Adipocyte (in vitro differentiated cells): ENCODE data around the gene IFNA13.

ENCODE experiments used
- DNase-seq: peaks from one replicate; pipeline ENCODE4 v3.0.0-alpha.2; 2015; ENCODE audit warnings: low read depth
- H3K27me3 ChIP-seq: replicated peaks from 2 replicates; pipeline ENCODE4 v1.7.0; 2013; ENCODE audit warnings: mild to moderate bottlenecking, low read length, moderate library complexity; ENCODE audit not compliant: control insufficient read depth, insufficient read depth
- H3K36me3 ChIP-seq: 2 replicates; pipeline ENCODE4 v1.7.0; 2013; ENCODE audit warnings: low read length, mild to moderate bottlenecking, moderate library complexity; ENCODE audit not compliant: control insufficient read depth, insufficient read depth, severe bottlenecking
- H3K4me1 ChIP-seq: 2 replicates; pipeline ENCODE4 v1.7.0; 2013; ENCODE audit warnings: mild to moderate bottlenecking, low read length, moderate library complexity; ENCODE audit not compliant: control insufficient read depth, insufficient read depth
- H3K4me3 ChIP-seq: 2 replicates; pipeline ENCODE4 v1.7.0; 2013; ENCODE audit warnings: mild to moderate bottlenecking, low read length, moderate library complexity
- H3K9ac ChIP-seq: 2 replicates; pipeline ENCODE4 v1.7.0; 2013; ENCODE audit warnings: mild to moderate bottlenecking, low read length, moderate library complexity
- H3K9me3 ChIP-seq: 2 replicates; pipeline ENCODE4 v1.7.0; 2013; ENCODE audit warnings: mild to moderate bottlenecking, low read length, moderate library complexity; ENCODE audit not compliant: control insufficient read depth

Gene IFNA13

DNA sequence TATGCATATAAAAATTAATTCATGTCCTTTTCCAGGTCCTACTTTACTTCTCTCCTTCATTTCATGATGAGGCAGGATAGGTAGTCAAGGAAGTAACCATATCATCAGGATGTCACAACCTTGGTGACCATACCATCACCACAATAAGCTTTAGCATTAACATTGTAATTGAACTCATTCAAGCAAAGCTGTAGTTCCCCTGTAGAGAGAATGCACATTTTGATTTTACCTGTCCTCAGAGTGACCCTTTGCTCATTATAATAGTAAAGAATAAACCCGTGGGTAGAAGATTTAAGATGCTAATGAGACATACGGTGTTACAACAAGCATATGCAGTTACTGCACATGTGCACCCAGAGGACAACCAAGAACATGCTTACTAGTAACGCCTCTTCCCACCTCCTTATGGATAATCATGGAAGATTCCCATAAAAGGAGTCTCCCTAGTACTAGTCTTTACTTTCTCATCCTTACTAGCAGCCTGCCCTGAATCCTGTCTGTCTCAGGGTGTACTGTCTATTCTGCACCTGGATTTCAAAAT, 19.4 kb downstream of the IFNA13 start:
- no peak for DNase-seq
- Histone ChIP-seq H3K9me3 (peaks cover 6% of the 10 kb centered on the region), H3K4me1 (no peaks in the 10 kb centered on the region), H3K27me3 (no peaks in the 10 kb centered on the region), H3K9ac (no peak overlapping the region), H3K4me3 (no peak overlapping the region), H3K36me3 (no peaks in the 10 kb centered on the region)

DNA sequence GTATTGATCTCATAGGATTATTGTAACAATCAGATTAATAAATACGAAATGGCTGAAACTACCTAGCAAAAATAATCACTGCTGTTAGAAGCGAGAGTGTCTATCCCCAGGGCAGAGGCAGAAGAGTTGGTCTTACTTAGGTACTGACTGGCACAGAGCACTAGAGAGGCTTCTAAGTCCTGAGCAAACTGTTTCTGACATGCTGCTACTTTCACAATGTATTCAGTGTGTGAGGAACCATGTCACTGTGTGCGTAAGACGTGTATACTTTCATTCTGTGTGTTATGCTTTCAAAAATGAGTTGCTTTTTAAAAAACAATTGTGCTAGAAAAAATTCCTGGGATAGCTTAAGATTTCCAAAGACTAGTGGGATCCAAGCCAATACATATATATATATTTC, 27.1 kb downstream of the IFNA13 start:
- H3K27me3 ChIP-seq: no peaks in the 10 kb centered on the region
- peaks cover 11% of the 10 kb centered on the region for H3K9me3 ChIP-seq
- no peaks in the 10 kb centered on the region for H3K36me3 ChIP-seq
- no peak for DNase-seq
- no peaks in the 10 kb centered on the region for H3K4me1 ChIP-seq
- no peak overlapping the region for H3K4me3 ChIP-seq
- no peak overlapping the region for H3K9ac ChIP-seq

DNA sequence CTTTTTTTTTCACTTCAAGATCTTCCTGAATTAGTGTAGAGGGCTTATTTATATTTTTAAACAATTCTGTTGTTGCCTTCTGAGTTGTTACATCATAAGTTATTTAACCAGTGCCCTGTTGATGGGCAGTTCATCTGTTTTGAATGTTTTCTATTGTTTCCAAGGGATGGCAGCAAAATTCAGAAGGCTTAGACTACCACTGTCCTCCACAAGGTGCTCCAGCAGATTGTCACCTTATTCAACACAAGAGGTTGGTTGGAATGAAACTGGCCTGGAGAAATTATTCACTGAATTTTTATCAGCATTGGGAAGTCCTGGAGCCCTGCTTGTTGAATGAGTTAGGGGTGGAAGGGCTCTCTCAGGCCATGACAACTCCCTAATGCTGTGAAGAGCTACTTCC, 31.4 kb downstream of the IFNA13 start:
- H3K4me3 ChIP-seq: no peak overlapping the region
- no peak overlapping the region for H3K9ac ChIP-seq
- no peak for DNase-seq
- no peaks in the 10 kb centered on the region for H3K36me3 ChIP-seq
- no peaks in the 10 kb centered on the region for H3K9me3 ChIP-seq
- no peaks in the 10 kb centered on the region for H3K27me3 ChIP-seq
- peaks cover 27% of the 10 kb centered on the region for H3K4me1 ChIP-seq

DNA sequence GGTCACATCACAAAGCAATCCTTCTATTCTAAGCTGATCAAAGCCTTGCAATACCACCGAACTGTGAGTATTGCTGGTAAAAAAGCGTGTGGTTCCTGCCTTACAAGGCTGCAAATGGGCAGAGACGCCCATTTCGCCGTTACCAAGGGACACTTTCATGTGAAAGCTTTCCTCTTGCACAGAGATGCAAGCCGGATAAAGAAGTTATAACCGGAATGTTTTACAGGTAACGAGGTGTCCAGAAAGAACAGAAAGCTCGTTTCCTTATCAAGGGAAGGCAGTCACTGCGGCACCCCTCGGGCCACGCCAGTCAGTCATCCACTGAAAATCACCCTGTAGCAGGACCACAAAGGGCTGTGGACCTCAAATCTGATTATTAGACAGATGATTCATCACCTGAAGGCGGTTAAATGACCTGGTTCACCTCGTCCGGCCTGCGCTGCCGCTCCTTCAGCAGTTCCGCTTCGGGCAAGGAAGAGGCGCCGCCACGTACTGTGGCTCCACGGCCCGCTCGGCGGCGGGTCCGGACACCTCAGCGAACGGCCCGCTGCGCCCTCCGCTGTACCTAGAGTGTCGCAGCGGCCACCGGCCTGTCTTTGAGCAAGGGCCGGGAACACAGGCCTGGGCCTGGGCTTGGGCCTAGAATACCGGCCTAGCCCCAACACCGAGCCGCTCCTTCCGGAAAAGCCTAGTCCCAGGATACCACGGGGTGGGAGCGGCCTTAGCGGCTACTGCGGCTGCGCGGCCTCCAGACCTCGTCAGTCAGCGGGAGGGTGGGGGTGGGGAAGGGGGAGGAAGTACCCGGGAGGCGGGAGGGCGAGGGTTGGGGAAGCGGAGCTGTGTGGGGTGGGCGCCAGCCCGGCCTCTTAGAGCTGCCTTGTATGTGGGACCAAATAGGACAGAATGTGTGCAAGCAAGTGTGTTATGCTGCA, 32.9 kb downstream of the IFNA13 start, which contains the start of gene KLHL9:
Gene KLHL9, minus strand, starts transcription at position 704 of the 932 bp plus-strand sequence. Its CDS starts 545 bp downstream, at position 159.
- peak; percentile 98 for DNase-seq
- H3K36me3 ChIP-seq: no peaks in the 10 kb centered on the region
- H3K4me1 ChIP-seq: peaks cover 42% of the 10 kb centered on the region
- H3K9me3 ChIP-seq: no peaks in the 10 kb centered on the region
- peak within 1 kb of the TSS; percentile 92 for H3K4me3 ChIP-seq
- peak within 1 kb of the TSS; percentile 99 for H3K9ac ChIP-seq
- H3K27me3 ChIP-seq: no peaks in the 10 kb centered on the region

GRCh38 chr9:21333226-21333625, 34.6 kb downstream of the IFNA13 start:
- DNase-seq: no peak
- Histone ChIP-seq H3K9me3 (no peaks in the 10 kb centered on the region), H3K4me1 (peaks cover 55% of the 10 kb centered on the region), H3K36me3 (no peaks in the 10 kb centered on the region), H3K27me3 (no peaks in the 10 kb centered on the region), H3K4me3 (peak overlapping the region; percentile 92), H3K9ac (no peak overlapping the region)

- no peaks in the 10 kb centered on the region for H3K9me3 ChIP-seq
- H3K9ac ChIP-seq: peak overlapping the region; percentile 14
- no peak for DNase-seq
- no peaks in the 10 kb centered on the region for H3K36me3 ChIP-seq
- H3K27me3 ChIP-seq: no peaks in the 10 kb centered on the region
- H3K4me1 ChIP-seq: peaks cover 55% of the 10 kb centered on the region
- H3K4me3 ChIP-seq: peak overlapping the region; percentile 92
Measured at GRCh38 chr9:21331676-21332402, 36.0 kb downstream of the IFNA13 start.

- Histone ChIP-seq H3K27me3 (no peaks in the 10 kb centered on the region), H3K4me3 (no peak overlapping the region), H3K9ac (no peak overlapping the region), H3K9me3 (no peaks in the 10 kb centered on the region), H3K4me1 (peaks cover 30% of the 10 kb centered on the region), H3K36me3 (peaks cover 24% of the 10 kb centered on the region)
- DNase-seq: peak; percentile 78
Measured at GRCh38 chr9:21326526-21327139, 41.2 kb downstream of the IFNA13 start.

DNA sequence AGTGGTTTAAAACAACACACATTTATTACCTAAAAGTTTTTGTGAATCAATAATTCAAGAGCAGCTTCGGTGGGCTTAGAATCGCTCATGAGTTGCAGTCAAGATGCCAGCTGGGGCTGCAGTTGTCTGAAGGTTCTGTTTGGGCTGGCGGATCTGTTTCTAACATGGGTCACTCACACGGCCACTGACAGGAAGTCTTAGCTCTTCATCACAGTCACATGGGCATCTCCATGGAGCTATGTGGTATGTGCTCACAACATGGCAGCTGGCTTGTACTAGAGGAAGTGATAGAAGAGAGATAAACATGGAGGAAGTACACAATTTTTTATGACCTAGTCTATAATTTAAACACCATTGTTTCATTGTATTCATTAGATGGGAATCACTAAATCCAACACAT, 43.8 kb downstream of the IFNA13 start:
- no peak overlapping the region for H3K4me3 ChIP-seq
- peaks cover 8% of the 10 kb centered on the region for H3K4me1 ChIP-seq
- peaks cover 27% of the 10 kb centered on the region for H3K36me3 ChIP-seq
- no peaks in the 10 kb centered on the region for H3K27me3 ChIP-seq
- H3K9ac ChIP-seq: no peak overlapping the region
- no peak for DNase-seq
- no peaks in the 10 kb centered on the region for H3K9me3 ChIP-seq

- no peaks in the 10 kb centered on the region for H3K4me1 ChIP-seq
- peaks cover 27% of the 10 kb centered on the region for H3K36me3 ChIP-seq
- no peaks in the 10 kb centered on the region for H3K9me3 ChIP-seq
- no peak for DNase-seq
- no peak overlapping the region for H3K9ac ChIP-seq
- H3K27me3 ChIP-seq: no peaks in the 10 kb centered on the region
- no peak overlapping the region for H3K4me3 ChIP-seq
Measured at GRCh38 chr9:21322911-21323461, 44.9 kb downstream of the IFNA13 start.

DNA sequence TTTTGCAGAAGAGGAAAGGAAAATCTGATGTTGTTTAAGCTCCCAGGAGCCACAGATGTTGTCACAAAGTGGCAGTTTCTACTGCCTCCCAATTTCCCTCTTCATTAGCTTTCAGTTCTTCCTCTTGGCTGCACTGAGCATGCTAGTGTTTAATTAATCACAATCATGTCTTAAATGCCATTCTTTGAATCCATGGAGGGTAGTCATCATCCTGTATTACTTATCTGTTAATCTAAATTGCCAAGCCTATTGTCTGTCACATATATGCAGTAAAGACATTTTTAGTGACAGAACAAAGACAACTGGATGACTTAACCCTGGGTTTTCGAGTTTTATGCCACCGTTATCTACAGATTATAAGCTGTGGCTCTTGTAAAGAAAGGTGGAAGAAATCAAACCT, 47.4 kb downstream of the IFNA13 start:
- Histone ChIP-seq H3K4me3 (no peak overlapping the region), H3K36me3 (peaks cover 27% of the 10 kb centered on the region), H3K9ac (no peak overlapping the region), H3K4me1 (peaks cover 16% of the 10 kb centered on the region), H3K9me3 (no peaks in the 10 kb centered on the region), H3K27me3 (no peaks in the 10 kb centered on the region)
- DNase-seq: no peak
